Measurements from ENCODE around the gene SLC30A4. TPM values are rescaled to one million over a fixed set of nuclear protein-coding genes. Genes with fewer than 3 reads are reported as not detected.

The SLC30A4 gene
- total and polyA plus RNA-seq, 2 of the 8 experiments (the other 6 are each of a cell fraction or from before 2014, with no cell fraction given) = under 0.01 to 0.07 TPM

DNA sequence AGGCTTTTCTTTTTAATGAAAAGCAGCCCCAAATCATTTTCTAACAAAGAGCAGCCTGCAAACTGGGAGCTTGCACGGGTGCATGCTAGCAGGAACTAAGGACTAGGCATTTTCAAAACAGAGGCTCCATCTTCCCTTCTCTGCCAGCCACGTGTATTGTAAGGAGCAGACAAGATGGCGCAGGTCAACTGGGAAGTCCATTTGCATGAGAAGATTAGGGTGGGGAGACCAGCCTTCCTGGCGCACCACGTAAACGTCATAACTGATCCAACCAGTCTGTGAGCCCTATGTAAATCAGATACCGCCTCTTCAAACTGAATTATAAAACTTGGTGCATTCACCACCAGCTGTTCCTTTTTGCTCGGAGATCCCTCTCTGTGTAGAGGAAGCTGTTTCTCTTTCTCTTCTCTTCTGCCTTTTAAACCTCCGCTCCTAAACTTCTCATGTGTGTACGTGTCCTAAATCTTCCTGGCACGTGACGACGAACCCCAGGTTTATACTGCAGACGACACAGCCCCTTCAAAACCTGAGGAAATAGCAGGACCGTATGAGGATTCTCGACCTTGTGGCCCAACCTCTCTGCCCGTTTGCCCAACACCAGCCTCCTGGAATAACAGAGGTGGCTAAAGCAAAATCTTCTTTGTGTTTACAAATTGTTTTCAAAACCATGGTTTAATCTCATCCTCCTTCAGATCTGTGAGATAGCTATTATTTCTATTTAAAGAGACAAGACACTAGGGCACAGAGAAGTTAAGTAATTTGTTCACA, 26.4 kb upstream of the SLC30A4 start (continued):
- no peak for TF ChIP-seq EGR1 (IDR thresholded peaks at IDR 0.05; ENCODE audit: borderline replicate concordance, low read depth, low read length)

Measured in H1 (cell line).